ENCODE measurements around the gene ZNF777.
A peak's percentile ranks its signal among the peaks of the same experiment; 100 is the strongest.

- TF ChIP-seq PBX3 (CRISPR knock-in tag; IDR thresholded peaks at IDR 0.05) = no peak
- no peak for TF ChIP-seq ZNF280C (tag by site-specific recombination; IDR thresholded peaks at IDR 0.05)
- no peak for TF ChIP-seq ZNF626 (tag by site-specific recombination; IDR thresholded peaks at IDR 0.05)
- TF ChIP-seq ZNF776 (tag by site-specific recombination; IDR thresholded peaks at IDR 0.05; ENCODE audit: borderline replicate concordance) = no peak
- peak; percentile 71 for TF ChIP-seq CTCF (tag by site-specific recombination; IDR thresholded peaks at IDR 0.05)
These were observed at the start of gene ZNF777 for GRCh38 chr7:149460493-149461277.
